GM10847 (cell line): ENCODE measurements around the gene ZNF460.

Experiments
- POLR2A ChIP-seq: IDR thresholded peaks from 2 replicates; pipeline ENCODE4 v1.6.1; 2011; ENCODE audit not compliant: insufficient read length; ENCODE audit errors: extremely low read depth

Gene ZNF460

GRCh38 chr19:57269515-57270250, 10.6 kb upstream of the ZNF460 start:
- TF ChIP-seq POLR2A, result no peak

DNA sequence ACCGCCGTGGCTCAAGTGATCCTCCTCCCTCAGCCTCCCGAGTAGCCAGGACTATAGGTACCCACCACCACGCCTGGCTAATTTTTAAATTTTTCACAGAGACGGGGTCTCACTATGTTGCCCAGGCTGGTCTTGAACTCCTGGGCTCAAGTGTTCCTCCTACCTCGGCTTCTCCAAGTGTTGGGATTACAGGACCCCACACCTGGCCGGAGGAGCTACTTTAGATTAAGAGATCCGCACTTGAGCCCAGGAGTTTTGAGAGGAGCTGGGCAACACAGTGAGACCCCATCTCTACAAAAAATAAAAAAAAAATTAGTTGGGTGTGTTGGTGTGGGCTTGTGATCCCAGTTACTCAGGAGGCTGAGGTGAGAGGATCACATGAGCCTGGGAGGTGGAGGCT, 9.0 kb upstream of the ZNF460 start:
- TF ChIP-seq POLR2A, result no peak

DNA sequence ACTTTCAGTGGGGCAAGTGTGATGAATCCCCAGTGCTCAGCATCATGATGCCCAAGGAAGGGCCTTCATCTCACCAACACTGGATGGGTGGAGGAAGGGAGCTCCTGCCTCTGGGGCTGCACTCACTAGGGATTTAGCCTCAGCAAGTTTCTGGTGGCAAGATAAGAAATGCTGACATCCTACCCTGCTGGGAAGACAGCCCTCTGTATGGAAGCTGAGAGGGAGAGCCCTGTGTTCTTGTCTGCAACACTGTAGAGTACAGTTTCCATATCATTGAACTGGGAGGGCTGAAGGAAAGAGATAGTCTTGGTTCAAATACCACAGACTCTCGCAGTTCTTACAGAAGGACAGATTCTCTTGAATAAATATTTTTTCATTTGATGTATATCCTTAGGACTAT, 7.3 kb upstream of the ZNF460 start:
- no peak for TF ChIP-seq POLR2A

- no peak for TF ChIP-seq POLR2A
These were observed 3.9 kb upstream of the ZNF460 start for GRCh38 chr19:57276430-57276829.

DNA sequence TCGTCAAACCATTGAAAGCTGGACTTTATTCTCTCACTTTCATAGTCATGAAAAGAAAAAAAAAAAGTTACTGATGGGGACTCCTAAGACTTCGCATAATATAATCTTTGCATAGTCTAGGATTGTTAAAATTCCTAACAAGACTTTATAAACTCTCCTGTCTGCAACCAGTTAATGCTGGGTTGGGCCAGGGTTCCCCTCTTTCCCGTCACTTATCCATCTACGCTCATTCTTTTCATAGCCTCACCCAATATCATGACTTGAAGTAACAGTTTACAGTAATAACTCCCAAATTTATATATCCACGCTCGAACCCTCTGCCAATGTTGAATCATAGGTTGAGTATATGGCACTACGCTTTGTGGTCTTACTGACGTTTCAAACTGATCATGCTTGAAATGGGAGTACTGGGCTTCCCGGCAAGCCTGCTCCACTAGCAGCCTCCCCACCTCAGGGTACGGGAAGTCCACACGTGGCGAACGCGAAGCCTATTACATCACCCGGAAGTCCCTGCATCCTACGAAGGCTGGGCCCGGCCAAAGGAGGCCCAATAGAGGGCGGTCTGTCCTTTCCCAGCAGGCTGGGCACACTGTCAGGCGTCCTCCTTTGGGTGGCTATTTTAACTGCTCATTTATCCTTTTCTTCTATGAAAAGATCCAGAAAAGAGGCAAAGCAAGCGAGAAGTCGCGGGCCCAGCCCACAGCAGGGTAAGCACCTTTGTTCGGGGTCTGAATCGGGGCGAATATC, 694 bp upstream of the ZNF460 start:
- peak; percentile 35 for TF ChIP-seq POLR2A

- TF ChIP-seq POLR2A, result no peak
These were observed 696 bp downstream of the ZNF460 start for GRCh38 chr19:57280962-57281400.

DNA sequence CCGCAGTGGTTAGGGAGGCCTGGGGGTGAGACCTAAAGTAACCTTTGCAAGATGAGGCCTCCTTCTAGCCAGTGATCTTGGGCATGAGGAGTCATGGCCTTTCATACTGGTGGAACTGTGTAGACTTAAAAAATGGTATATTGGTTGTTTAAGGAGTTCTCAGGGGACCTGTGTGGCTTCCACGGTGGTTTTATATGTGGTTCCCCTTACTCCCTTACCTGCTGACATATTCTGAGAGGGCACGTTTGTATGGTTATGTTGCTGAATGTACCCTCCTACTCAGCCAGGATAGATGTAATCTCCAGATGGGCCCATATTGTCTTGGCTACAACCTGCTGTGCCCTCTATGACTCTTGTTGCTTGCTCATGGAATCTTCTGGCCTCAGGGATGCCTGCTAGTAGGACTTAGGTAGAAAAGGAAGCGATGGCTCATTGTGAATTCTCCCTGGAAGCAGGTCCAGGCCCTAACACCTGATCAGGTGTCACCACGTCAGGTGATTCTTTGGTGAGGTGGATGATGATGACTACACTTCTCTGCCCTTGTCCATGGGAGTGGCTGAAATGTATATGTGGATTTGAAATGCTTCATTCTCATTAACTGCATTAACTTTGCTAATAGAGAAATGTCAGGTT, 1.8 kb downstream of the ZNF460 start:
- TF ChIP-seq POLR2A, result no peak

DNA sequence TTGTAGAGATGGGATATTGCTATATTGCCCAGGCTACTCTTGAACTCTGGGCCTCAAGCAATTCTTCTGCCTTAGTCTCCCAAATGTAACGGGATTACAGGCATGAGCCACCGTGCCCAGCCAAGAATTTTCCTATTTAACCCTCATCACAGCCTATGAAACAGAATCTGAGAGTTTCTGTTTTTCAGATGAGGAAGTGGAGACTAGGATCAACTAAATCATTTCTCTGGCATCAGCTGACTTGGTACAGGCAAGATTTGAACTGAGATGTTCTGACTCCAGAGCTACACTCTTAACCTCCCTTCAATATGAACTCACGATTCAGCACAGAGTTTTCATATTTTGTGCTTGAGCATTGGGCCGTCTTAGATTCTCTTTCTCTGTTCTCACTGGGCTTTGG, 8.1 kb downstream of the ZNF460 start:
- no peak for TF ChIP-seq POLR2A

DNA sequence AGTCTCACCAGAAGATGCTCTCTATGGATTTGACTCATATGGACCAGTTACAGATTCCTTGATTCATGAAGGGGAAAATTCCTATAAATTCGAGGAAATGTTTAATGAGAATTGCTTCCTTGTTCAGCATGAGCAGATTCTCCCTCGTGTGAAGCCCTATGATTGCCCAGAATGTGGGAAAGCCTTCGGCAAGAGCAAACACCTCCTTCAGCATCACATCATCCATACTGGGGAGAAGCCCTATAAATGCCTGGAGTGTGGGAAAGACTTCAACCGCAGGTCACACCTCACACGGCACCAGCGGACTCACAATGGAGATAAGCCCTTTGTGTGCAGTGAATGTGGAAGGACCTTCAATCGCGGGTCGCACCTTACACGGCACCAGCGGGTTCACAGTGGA, 10.7 kb downstream of the ZNF460 start:
- TF ChIP-seq POLR2A, result no peak

- no peak for TF ChIP-seq POLR2A
These were observed 12.3 kb downstream of the ZNF460 start for GRCh38 chr19:57292547-57292946.

- TF ChIP-seq POLR2A, result no peak
These were observed 13.4 kb downstream of the ZNF460 start for GRCh38 chr19:57293719-57294118.

DNA sequence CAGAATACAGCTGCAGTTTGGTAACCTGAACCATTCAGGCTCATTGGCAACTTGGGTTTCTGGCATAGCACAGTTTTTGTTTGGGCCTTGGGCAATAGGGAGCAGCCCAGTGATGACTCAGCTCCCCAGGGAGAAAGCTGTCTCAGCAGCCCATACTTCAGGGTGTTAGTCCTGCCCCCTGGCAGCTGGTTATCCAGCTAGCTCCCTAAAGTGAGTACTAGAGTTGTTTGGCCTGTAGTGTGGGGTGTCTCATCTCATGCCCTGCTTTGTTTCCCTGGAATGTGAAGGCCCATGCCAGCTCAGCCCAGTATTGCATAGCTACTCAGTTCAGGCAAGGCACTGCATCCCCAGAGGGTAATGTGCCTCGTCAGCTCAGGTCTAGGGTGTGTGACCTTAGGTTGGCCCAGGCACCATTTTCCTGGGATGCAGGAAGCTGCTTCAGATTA, 21.8 kb downstream of the ZNF460 start:
- TF ChIP-seq POLR2A, result no peak

DNA sequence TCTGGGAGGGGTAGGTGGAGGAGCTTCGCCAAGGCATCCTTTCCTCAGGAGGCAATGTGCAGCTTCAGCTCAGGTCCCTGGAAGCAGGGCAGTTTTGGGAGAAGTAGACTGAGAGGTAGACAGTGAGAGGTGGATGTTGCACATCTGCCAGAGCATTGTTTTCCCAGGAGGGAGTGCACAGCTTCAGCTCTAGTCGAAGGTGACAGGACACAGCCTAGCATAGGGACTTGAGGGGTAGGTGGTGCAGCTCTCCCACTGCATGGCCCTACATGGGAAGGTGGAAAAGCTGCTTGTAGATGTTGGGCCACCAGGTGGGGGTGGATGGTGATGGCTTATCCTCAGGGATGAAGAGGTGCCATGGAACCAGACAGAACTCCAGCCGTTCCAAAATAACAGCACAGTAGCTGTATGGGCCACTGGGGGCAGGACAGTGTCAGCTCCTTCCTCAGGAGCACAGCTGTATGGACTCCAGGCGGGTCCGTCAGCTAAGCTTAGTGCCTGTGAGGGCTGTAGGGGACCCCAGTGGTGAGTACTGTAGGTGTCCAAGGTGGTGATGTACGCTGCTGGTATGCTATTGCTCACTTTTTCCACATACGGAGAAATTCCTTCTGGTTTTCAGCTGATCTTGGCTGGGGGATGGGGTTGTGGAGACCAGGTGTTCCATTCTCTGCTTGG, 22.6 kb downstream of the ZNF460 start:
- no peak for TF ChIP-seq POLR2A

DNA sequence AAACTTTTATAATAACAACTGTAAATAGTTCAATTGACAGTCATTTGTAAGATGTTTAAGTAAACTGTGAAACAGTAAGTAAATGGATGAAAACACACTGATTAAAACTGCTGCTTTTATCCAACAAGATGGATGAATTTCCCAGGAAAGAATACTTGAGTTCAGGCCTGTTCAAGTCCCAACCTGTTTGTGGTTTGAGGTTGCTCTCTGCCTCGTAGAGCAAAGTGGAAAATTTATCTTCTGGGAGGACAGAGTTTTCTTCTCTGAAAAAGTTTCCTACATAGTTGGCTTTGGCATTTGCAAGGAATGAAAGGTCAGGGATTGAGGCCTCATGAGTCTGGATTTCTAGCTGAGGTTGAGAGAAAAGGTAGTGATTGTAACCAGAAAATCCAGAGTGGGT, 24.8 kb downstream of the ZNF460 start:
- TF ChIP-seq POLR2A, result no peak

DNA sequence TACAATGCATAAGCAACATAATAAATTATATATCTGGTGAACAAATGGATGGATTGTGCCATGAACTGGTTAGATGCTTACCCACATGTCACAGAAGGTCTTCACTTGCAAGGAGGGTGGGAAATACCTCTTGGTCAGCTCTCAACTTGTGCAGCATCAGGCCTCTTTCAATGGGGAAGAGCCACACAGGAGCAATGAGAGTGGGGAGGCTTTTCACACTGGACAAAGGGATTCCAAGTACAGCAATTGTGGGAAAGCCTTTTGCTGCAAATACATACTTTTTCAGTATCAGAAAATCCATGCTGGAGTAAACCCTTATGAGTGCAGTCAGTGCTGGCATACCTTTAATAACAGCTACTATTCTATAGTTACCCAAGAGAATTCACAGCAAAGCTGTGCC, 28.2 kb downstream of the ZNF460 start:
- TF ChIP-seq POLR2A, result no peak
